Nephron progenitor cell (in vitro differentiated cells): ENCODE results near the gene GDPD5.
A peak's percentile ranks its signal among the peaks of the same experiment; 100 is the strongest.

Experiments
- DNase-seq: peaks from one replicate; pipeline ENCODE4 v3.0.0; 2021
- H3K27ac Mint-ChIP-seq: 2 replicates; pipeline ENCODE4 v1.8.0; 2021; ENCODE audit warnings: mild to moderate bottlenecking, moderate library complexity, mixed read lengths
- H3K27me3 Mint-ChIP-seq: 2 replicates; pipeline ENCODE4 v1.8.0; 2021; ENCODE audit warnings: mild to moderate bottlenecking, low read depth, mixed read lengths; ENCODE audit not compliant: poor library complexity
- H3K36me3 Mint-ChIP-seq: 2 replicates; pipeline ENCODE4 v1.8.0; 2021; ENCODE audit warnings: low read depth, mixed read lengths
- H3K4me1 Mint-ChIP-seq: 2 replicates; pipeline ENCODE4 v1.8.0; 2021; ENCODE audit warnings: mixed read lengths
- H3K4me3 Mint-ChIP-seq: 2 replicates; pipeline ENCODE4 v1.8.0; 2021; ENCODE audit warnings: mild to moderate bottlenecking, moderate library complexity, mixed read lengths
- H3K9me3 Mint-ChIP-seq: 2 replicates; pipeline ENCODE4 v1.8.0; 2021; ENCODE audit warnings: mild to moderate bottlenecking, moderate library complexity, mixed read lengths
- CTCF ChIP-seq: fragments of 200-600 bp; sonication (generic); IDR thresholded peaks from 2 replicates; pipeline ENCODE4 v1.5.0; 2021; ENCODE audit warnings: antibody characterized with exemption

The GDPD5 gene

GRCh38 chr11:75568616-75569219, 43.0 kb upstream of the GDPD5 start:
- no peaks in the 10 kb centered on the region for H3K9me3 Mint-ChIP-seq
- no peak for TF ChIP-seq CTCF
- H3K4me3 Mint-ChIP-seq: no peak overlapping the region
- H3K27me3 Mint-ChIP-seq: peaks cover 2% of the 10 kb centered on the region
- no peak for DNase-seq
- H3K4me1 Mint-ChIP-seq: peaks cover 24% of the 10 kb centered on the region
- H3K36me3 Mint-ChIP-seq: peaks cover 55% of the 10 kb centered on the region
- no peak overlapping the region for H3K27ac Mint-ChIP-seq

- no peak overlapping the region for H3K4me3 Mint-ChIP-seq
- H3K27ac Mint-ChIP-seq: peak overlapping the region; percentile 68
These were observed 42.2 kb upstream of the GDPD5 start for GRCh38 chr11:75567971-75568370.

GRCh38 chr11:75566763-75567279, 41.1 kb upstream of the GDPD5 start:
- no peaks in the 10 kb centered on the region for H3K9me3 Mint-ChIP-seq
- H3K36me3 Mint-ChIP-seq: peaks cover 38% of the 10 kb centered on the region
- TF ChIP-seq CTCF: no peak
- peaks cover 9% of the 10 kb centered on the region for H3K27me3 Mint-ChIP-seq
- no peak overlapping the region for H3K4me3 Mint-ChIP-seq
- H3K4me1 Mint-ChIP-seq: peaks cover 42% of the 10 kb centered on the region
- DNase-seq: no peak
- no peak overlapping the region for H3K27ac Mint-ChIP-seq

More at GRCh38 chr11:75567971-75568370, 42.2 kb upstream of the GDPD5 start:
- peaks cover 2% of the 10 kb centered on the region for H3K27me3 Mint-ChIP-seq
- DNase-seq: no peak
- peaks cover 31% of the 10 kb centered on the region for H3K4me1 Mint-ChIP-seq
- H3K36me3 Mint-ChIP-seq: peaks cover 49% of the 10 kb centered on the region
- H3K9me3 Mint-ChIP-seq: no peaks in the 10 kb centered on the region
- no peak for TF ChIP-seq CTCF

GRCh38 chr11:75565916-75566762, 40.4 kb upstream of the GDPD5 start:
- H3K4me3 Mint-ChIP-seq: no peak overlapping the region
- no peak for TF ChIP-seq CTCF
- H3K27ac Mint-ChIP-seq: peak overlapping the region; percentile 91
- peaks cover 48% of the 10 kb centered on the region for H3K4me1 Mint-ChIP-seq
- H3K27me3 Mint-ChIP-seq: peaks cover 9% of the 10 kb centered on the region
- DNase-seq: no peak
- peaks cover 31% of the 10 kb centered on the region for H3K36me3 Mint-ChIP-seq
- H3K9me3 Mint-ChIP-seq: no peaks in the 10 kb centered on the region

GRCh38 chr11:75565221-75565814, 39.6 kb upstream of the GDPD5 start:
- Mint-ChIP-seq H3K27me3 (peaks cover 7% of the 10 kb centered on the region), H3K27ac (peak overlapping the region; percentile 91), H3K36me3 (peaks cover 23% of the 10 kb centered on the region), H3K4me3 (peak overlapping the region; percentile 92), H3K4me1 (peaks cover 56% of the 10 kb centered on the region), H3K9me3 (no peaks in the 10 kb centered on the region)
- no peak for DNase-seq
- no peak for TF ChIP-seq CTCF
